BJ (cell line): Measurements from ENCODE around the gene CAND2. TPM values are rescaled to one million over a fixed set of nuclear protein-coding genes. Genes with fewer than 3 reads are reported as not detected.

Source experiments
- CTCF ChIA-PET: fragments of 350-600 bp; formaldehyde crosslinking; extraction: SDS; loops from one replicate; lab custom pipeline; 2021; ENCODE audit warnings: antibody characterized with exemption, inconsistent platforms; lab: Yijun Ruan, JAX
- POLR2A ChIA-PET: fragments of 300-600 bp; sonication (Branson Sonifier 250); formaldehyde crosslinking; extraction: SDS; loops from one replicate; lab custom pipeline; 2021; ENCODE audit warnings: antibody characterized with exemption; lab: Charles Lee
- DNase-seq: peaks from one replicate; pipeline ENCODE4 v3.0.0-alpha.2; 2011; ENCODE audit warnings: low read depth
- H3K27me3 ChIP-seq: 2 replicates; pipeline ENCODE4 v1.6.0; 2011; ENCODE audit warnings: low read length; ENCODE audit not compliant: control insufficient read depth, insufficient read depth
- H3K36me3 ChIP-seq: 2 replicates; pipeline ENCODE4 v1.5.1; 2011; ENCODE audit warnings: low read length; ENCODE audit not compliant: control insufficient read depth, insufficient read depth
- H3K4me3 ChIP-seq: 2 replicates; pipeline ENCODE4 v1.5.1; 2011; ENCODE audit warnings: low read depth, mild to moderate bottlenecking, control low read depth, low read length
- CTCF ChIP-seq: IDR thresholded peaks from 2 replicates; pipeline ENCODE4 v1.5.1; 2011; ENCODE audit warnings: low read depth, mild to moderate bottlenecking, control low read depth, inconsistent platforms, low read length, moderate library complexity; ENCODE audit not compliant: insufficient read depth
- polyA plus RNA-seq: library from polyadenylated mRNA; depleted of rRNA; stranded (reverse); fragments of >200 nt; gene quantifications from 2 replicates; pipeline ENCODE4 v1.2.3, GENCODE V29; 2011

Gene CAND2
- polyA plus RNA-seq, 1 experiment: 2.3 TPM

GRCh38 chr3:12812812-12813211, 16.3 kb downstream of the CAND2 start:
- Histone ChIP-seq H3K4me3 (no peak overlapping the region), H3K27me3 (no peaks in the 10 kb centered on the region), H3K36me3 (peaks cover 2% of the 10 kb centered on the region; the same call in 1 of the 2 replicates)
- TF ChIP-seq CTCF: no peak
- POLR2A ChIA-PET: no interaction called here
- DNase-seq: no peak
- CTCF ChIA-PET: interaction anchor here (3.8 kb wide), 1 partner anchor 11 kb away, joined by 17 read pairs; no protein-coding TSS in a partner anchor

GRCh38 chr3:12813967-12814366, 17.5 kb downstream of the CAND2 start:
- POLR2A ChIA-PET: interaction anchor here (0.6 kb wide), 1 partner anchor 13 kb away, joined by 4 read pairs; no protein-coding TSS in a partner anchor

GRCh38 chr3:12815078-12815477, 18.6 kb downstream of the CAND2 start:
- ChIA-PET CTCF (interaction anchor here (0.6 to 2.4 kb wide), 5 partner anchors 8 to 36 kb away, joined by 3 to 10 read pairs (median 5); partner anchors contain the start of gene RPL32), POLR2A (no interaction called here)
- H3K4me3 ChIP-seq: no peak overlapping the region
- H3K27me3 ChIP-seq: no peaks in the 10 kb centered on the region
- DNase-seq: no peak
- TF ChIP-seq CTCF: no peak
- peaks cover 2% of the 10 kb centered on the region; the same call in 1 of the 2 replicates for H3K36me3 ChIP-seq

More at GRCh38 chr3:12813967-12814366, 17.5 kb downstream of the CAND2 start:
- Histone ChIP-seq H3K27me3 (no peaks in the 10 kb centered on the region), H3K4me3 (no peak overlapping the region), H3K36me3 (peaks cover 2% of the 10 kb centered on the region; the same call in 1 of the 2 replicates)
- TF ChIP-seq CTCF: no peak
- no peak for DNase-seq
- CTCF ChIA-PET: interaction anchor here (2.0 to 2.4 kb wide), 2 partner anchors 17 to 28 kb away, joined by 5 to 10 read pairs; partner anchors contain the start of gene RPL32

- no peaks in the 10 kb centered on the region for H3K27me3 ChIP-seq
- TF ChIP-seq CTCF: no peak
- no peak overlapping the region for H3K4me3 ChIP-seq
- ChIA-PET CTCF (interaction anchor here (2.4 kb wide), 1 partner anchor 26 kb away, joined by 10 read pairs; the partner anchor contains the start of gene RPL32), POLR2A (no interaction called here)
- DNase-seq: no peak
- H3K36me3 ChIP-seq: peaks cover 2% of the 10 kb centered on the region; the same call in 1 of the 2 replicates
These were observed 19.2 kb downstream of the CAND2 start for GRCh38 chr3:12815719-12816118.

- DNase-seq: no peak
- CTCF ChIA-PET: interaction anchor here (1.0 to 1.3 kb wide), 2 partner anchors 25 to 97 kb away, joined by 3 to 4 read pairs; partner anchors contain the start of gene RPL32
These were observed 20.3 kb downstream of the CAND2 start for GRCh38 chr3:12816521-12817342.

More at GRCh38 chr3:12816521-12817342, 20.3 kb downstream of the CAND2 start:
- POLR2A ChIA-PET: no interaction called here
- no peak overlapping the region for H3K4me3 ChIP-seq
- no peaks in the 10 kb centered on the region for H3K27me3 ChIP-seq
- no peak for TF ChIP-seq CTCF
- H3K36me3 ChIP-seq: peaks cover 2% of the 10 kb centered on the region; the same call in 1 of the 2 replicates
